ENCODE results near the gene DMXL1.

GRCh38 chr5:119129770-119130169 lies 58.9 kb downstream of the DMXL1 start:
- TF ChIP-seq CTCF (IDR thresholded peaks at IDR 0.05; ENCODE audit: borderline replicate concordance, extremely low read depth, low read length, poor library complexity, severe bottlenecking), result no peak
- no peak for TF ChIP-seq EZH2 (IDR thresholded peaks at IDR 0.05; ENCODE audit: borderline replicate concordance, low read depth, low read length, severe bottlenecking)
